ENCODE measurements around the gene HOXC13. TPM values are rescaled to one million over a fixed set of nuclear protein-coding genes. Genes with fewer than 3 reads are reported as not detected.

HOXC13 gene
- total RNA-seq, 1 donor from 2014 or later, result not detected

DNA sequence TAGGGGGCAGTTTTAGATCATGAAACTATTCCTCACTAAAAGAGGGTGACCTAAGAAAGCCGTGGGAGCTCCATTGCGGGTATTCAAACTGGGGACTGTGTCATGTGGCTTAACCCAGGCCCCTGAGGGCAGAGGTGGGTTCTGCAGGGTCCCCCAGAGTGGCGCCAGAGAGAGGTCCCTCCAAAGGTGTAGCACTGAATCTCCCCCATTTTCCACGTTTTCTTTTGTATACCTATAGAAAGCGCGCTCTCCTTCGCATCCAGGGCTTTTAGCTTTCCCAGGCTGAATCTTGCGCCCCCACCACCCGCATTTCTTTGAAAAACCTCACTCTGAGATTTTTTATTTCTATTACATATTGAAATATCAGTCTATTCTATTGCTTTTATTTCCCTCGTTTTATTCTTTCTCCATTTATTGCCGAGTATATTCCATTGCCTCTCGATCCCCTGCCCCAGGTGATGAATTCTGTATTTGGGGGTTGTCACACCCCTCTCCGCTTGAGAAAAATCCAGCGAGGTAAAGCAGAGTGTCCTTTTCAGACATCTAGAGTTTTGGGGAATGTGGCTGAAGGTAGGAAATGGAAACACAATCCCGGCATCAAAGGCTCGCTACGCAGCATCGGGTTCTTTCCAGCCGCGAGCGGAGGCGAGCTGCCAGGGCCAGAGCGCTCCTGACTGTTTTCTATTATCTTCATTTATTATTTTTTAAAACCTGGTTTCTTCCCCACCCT, 870 bp upstream of the HOXC13 start:
- peaks cover 88% of the 10 kb centered on the region for H3K27me3 ChIP-seq (ENCODE audit: insufficient read depth, low read length)
- no peaks in the 10 kb centered on the region for H3K36me3 ChIP-seq (ENCODE audit: insufficient read depth, low read length)
- H2AFZ ChIP-seq (ENCODE audit: low read depth, low read length), result no peak overlapping the region
- H3K4me2 ChIP-seq (ENCODE audit: low read length), result no peak overlapping the region
- no peak for DNase-seq (ENCODE audit: low read depth)
- H3K27ac ChIP-seq (ENCODE audit: low read depth, low read length), result no peak overlapping the region
- no peaks in the 10 kb centered on the region for H3K36me3 Mint-ChIP-seq (ENCODE audit: low read depth, unreplicated experiment)
- H3K9ac ChIP-seq (ENCODE audit: low read length), result no peak overlapping the region
- FAIRE-seq, result no peak
- no peaks in the 10 kb centered on the region for H3K9me3 ChIP-seq (ENCODE audit: insufficient read depth, low read depth, low read length)
- no peak overlapping the region for H3K4me3 ChIP-seq (ENCODE audit: insufficient read depth, low read depth, low read length)
- H4K20me1 ChIP-seq (ENCODE audit: insufficient read depth, low read length), result no peaks in the 10 kb centered on the region
- no peak overlapping the region for H3K27ac Mint-ChIP-seq (ENCODE audit: unreplicated experiment)
- H3K79me2 ChIP-seq (ENCODE audit: insufficient read depth, low read length), result no peaks in the 10 kb centered on the region
- peaks cover 90% of the 10 kb centered on the region for H3K27me3 Mint-ChIP-seq (ENCODE audit: low read depth, unreplicated experiment)
- H3K4me1 Mint-ChIP-seq (ENCODE audit: low read depth, unreplicated experiment), result no peaks in the 10 kb centered on the region
- TF ChIP-seq EZH2 (IDR thresholded peaks at IDR 0.05; ENCODE audit: insufficient read depth, low read length), result no peak
- TF ChIP-seq, protein P1, sequence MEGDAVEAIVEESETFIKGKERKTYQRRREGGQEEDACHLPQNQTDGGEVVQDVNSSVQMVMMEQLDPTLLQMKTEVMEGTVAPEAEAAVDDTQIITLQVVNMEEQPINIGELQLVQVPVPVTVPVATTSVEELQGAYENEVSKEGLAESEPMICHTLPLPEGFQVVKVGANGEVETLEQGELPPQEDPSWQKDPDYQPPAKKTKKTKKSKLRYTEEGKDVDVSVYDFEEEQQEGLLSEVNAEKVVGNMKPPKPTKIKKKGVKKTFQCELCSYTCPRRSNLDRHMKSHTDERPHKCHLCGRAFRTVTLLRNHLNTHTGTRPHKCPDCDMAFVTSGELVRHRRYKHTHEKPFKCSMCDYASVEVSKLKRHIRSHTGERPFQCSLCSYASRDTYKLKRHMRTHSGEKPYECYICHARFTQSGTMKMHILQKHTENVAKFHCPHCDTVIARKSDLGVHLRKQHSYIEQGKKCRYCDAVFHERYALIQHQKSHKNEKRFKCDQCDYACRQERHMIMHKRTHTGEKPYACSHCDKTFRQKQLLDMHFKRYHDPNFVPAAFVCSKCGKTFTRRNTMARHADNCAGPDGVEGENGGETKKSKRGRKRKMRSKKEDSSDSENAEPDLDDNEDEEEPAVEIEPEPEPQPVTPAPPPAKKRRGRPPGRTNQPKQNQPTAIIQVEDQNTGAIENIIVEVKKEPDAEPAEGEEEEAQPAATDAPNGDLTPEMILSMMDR (IDR thresholded peaks at IDR 0.05; ENCODE audit: insufficient read depth, low read depth, low read length), result no peak
- H3K4me1 ChIP-seq (ENCODE audit: insufficient read depth, low read length), result peaks cover 2% of the 10 kb centered on the region
- no peak overlapping the region for H3K4me3 Mint-ChIP-seq (ENCODE audit: unreplicated experiment)
- peaks cover 21% of the 10 kb centered on the region for H3K9me3 Mint-ChIP-seq (ENCODE audit: unreplicated experiment)

DNA sequence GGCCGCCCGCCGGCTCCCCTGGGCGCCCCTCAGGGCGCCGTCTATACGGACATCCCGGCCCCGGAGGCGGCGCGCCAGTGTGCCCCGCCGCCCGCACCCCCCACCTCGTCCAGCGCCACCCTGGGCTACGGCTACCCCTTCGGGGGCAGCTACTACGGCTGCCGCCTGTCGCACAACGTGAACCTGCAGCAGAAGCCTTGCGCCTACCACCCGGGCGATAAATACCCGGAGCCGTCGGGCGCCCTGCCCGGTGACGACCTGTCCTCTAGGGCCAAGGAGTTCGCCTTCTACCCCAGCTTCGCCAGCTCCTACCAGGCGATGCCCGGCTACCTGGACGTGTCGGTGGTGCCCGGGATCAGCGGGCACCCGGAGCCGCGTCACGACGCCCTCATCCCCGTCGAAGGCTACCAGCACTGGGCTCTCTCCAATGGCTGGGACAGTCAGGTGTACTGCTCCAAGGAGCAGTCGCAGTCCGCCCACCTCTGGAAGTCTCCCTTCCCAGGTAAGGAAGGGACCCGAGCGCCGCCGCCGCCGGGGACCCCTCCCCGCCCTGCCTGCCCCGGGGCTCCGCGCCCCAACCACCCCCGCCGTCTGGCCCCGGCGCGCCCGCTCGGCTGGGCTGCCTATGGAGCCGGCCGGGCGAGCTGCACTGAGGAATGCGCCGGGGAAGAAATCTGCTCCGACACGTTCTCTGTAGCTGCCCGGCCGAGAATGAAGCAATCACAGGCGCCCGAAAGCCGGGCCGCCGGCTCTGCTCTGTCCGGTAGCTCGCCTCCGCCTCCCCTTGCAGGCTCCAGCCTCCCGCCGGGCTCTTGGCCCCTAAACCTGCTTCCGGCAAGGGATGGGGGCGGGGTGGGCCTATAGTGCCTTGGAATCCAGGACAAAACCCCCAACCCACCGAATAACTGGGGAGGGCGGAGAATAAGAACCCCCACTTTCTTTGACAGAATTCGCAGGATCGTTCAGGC, 794 bp downstream of the HOXC13 start:
- Mint-ChIP-seq H3K9me3 (ENCODE audit: unreplicated experiment) (peaks cover 21% of the 10 kb centered on the region), H3K36me3 (ENCODE audit: low read depth, unreplicated experiment) (no peaks in the 10 kb centered on the region), H3K4me3 (ENCODE audit: unreplicated experiment) (no peak overlapping the region), H3K4me1 (ENCODE audit: low read depth, unreplicated experiment) (no peaks in the 10 kb centered on the region), H3K27ac (ENCODE audit: unreplicated experiment) (no peak overlapping the region), H3K27me3 (ENCODE audit: low read depth, unreplicated experiment) (peaks cover 89% of the 10 kb centered on the region)
- no peak overlapping the region for H2AFZ ChIP-seq (ENCODE audit: low read depth, low read length)
- DNase-seq (ENCODE audit: low read depth), result no peak
- no peaks in the 10 kb centered on the region for H3K9me3 ChIP-seq (ENCODE audit: insufficient read depth, low read depth, low read length)
- H3K36me3 ChIP-seq (ENCODE audit: insufficient read depth, low read length), result no peaks in the 10 kb centered on the region
- no peak overlapping the region for H3K4me2 ChIP-seq (ENCODE audit: low read length)
- H3K9ac ChIP-seq (ENCODE audit: low read length), result no peak overlapping the region
- FAIRE-seq, result no peak
- H3K27ac ChIP-seq (ENCODE audit: low read depth, low read length), result no peak overlapping the region
- no peak overlapping the region for H3K4me3 ChIP-seq (ENCODE audit: insufficient read depth, low read depth, low read length)
- no peaks in the 10 kb centered on the region for H3K79me2 ChIP-seq (ENCODE audit: insufficient read depth, low read length)
- no peaks in the 10 kb centered on the region for H4K20me1 ChIP-seq (ENCODE audit: insufficient read depth, low read length)
- H3K4me1 ChIP-seq (ENCODE audit: insufficient read depth, low read length), result peaks cover 2% of the 10 kb centered on the region
- H3K27me3 ChIP-seq (ENCODE audit: insufficient read depth, low read length), result peaks cover 89% of the 10 kb centered on the region
- TF ChIP-seq EZH2 (IDR thresholded peaks at IDR 0.05; ENCODE audit: insufficient read depth, low read length), result peak; percentile 88
- TF ChIP-seq, protein P1 (IDR thresholded peaks at IDR 0.05; ENCODE audit: insufficient read depth, low read depth, low read length), result no peak
